H9 (cell line): ENCODE results near the gene CHMP4B. TPM values are rescaled to one million over a fixed set of nuclear protein-coding genes. Genes with fewer than 3 reads are reported as not detected.

Source experiments
- DNase-seq: peaks from one replicate; pipeline ENCODE4 v3.0.0-alpha.2; 2017
- H2AFZ ChIP-seq: one replicate; pipeline ENCODE4 v1.6.1; 2013; ENCODE audit warnings: mild to moderate bottlenecking, low read length, control low read depth, moderate library complexity
- H2AK5ac ChIP-seq: 2 replicates; pipeline ENCODE4 v1.6.1; 2013; ENCODE audit warnings: low read length, control low read depth, mixed read lengths; ENCODE audit not compliant: insufficient read length
- H2BK120ac ChIP-seq: one replicate; pipeline ENCODE4 v1.6.1; 2013; ENCODE audit warnings: low read depth, mild to moderate bottlenecking, low read length, control low read depth, inconsistent platforms; ENCODE audit not compliant: poor library complexity, severe bottlenecking
- H2BK12ac ChIP-seq: 2 replicates; pipeline ENCODE4 v1.6.1; 2013; ENCODE audit warnings: low read length, control low read depth, mixed read lengths, low read depth; ENCODE audit not compliant: insufficient read length
- H2BK15ac ChIP-seq: 2 replicates; pipeline ENCODE4 v1.6.1; 2013; ENCODE audit warnings: low read depth, low read length, control low read depth
- H2BK20ac ChIP-seq: one replicate; pipeline ENCODE4 v1.6.1; 2013; ENCODE audit warnings: low read depth, mild to moderate bottlenecking, low read length, control low read depth, inconsistent platforms; ENCODE audit not compliant: poor library complexity, severe bottlenecking
- H2BK5ac ChIP-seq: 2 replicates; pipeline ENCODE4 v1.6.1; 2013; ENCODE audit warnings: low read length, control low read depth, mixed read lengths; ENCODE audit not compliant: insufficient read length
- H3K14ac ChIP-seq: 2 replicates; pipeline ENCODE4 v1.6.1; 2013; ENCODE audit warnings: low read length, control low read depth; ENCODE audit not compliant: insufficient read depth
- H3K18ac ChIP-seq: 2 replicates; pipeline ENCODE4 v1.6.1; 2013; ENCODE audit warnings: low read depth, mild to moderate bottlenecking, mixed read lengths, low read length, control low read depth; ENCODE audit not compliant: insufficient read length
- H3K23ac ChIP-seq: 2 replicates; pipeline ENCODE4 v1.6.1; 2013; ENCODE audit warnings: low read length, control low read depth, mixed read lengths, low read depth; ENCODE audit not compliant: insufficient read length
- H3K23me2 ChIP-seq: 2 replicates; pipeline ENCODE4 v1.6.1; 2013; ENCODE audit warnings: low read depth, mild to moderate bottlenecking, mixed read lengths, low read length, control low read depth; ENCODE audit not compliant: insufficient read length, poor library complexity, severe bottlenecking
- H3K27ac ChIP-seq: 2 replicates; pipeline ENCODE4 v1.5.1; 2013; ENCODE audit warnings: low read length, control low read depth, mixed read lengths, low read depth; ENCODE audit not compliant: insufficient read length
- H3K27me3 ChIP-seq: 2 replicates; pipeline ENCODE4 v1.6.1; 2013; ENCODE audit warnings: low read length, control low read depth, inconsistent platforms; ENCODE audit not compliant: insufficient read depth
- H3K4ac ChIP-seq: 2 replicates; pipeline ENCODE4 v1.6.1; 2013; ENCODE audit warnings: low read depth, mild to moderate bottlenecking, control low read depth, inconsistent platforms, low read length, moderate library complexity
- H3K4me1 ChIP-seq: 2 replicates; pipeline ENCODE4 v1.6.1; 2013; ENCODE audit warnings: low read length, control low read depth, inconsistent platforms; ENCODE audit not compliant: insufficient read depth
- H3K4me2 ChIP-seq: 2 replicates; pipeline ENCODE4 v1.6.1; 2013; ENCODE audit warnings: low read length, control low read depth, mixed read lengths; ENCODE audit not compliant: insufficient read length, insufficient read depth
- H3K56ac ChIP-seq: 2 replicates; pipeline ENCODE4 v1.6.1; 2013; ENCODE audit warnings: low read depth, mild to moderate bottlenecking, mixed read lengths, low read length, control low read depth; ENCODE audit not compliant: insufficient read length
- H3K79me1 ChIP-seq: 2 replicates; pipeline ENCODE4 v1.6.1; 2013; ENCODE audit warnings: low read depth, mild to moderate bottlenecking, moderate library complexity, low read length, control low read depth, inconsistent platforms; ENCODE audit not compliant: insufficient read depth, poor library complexity, severe bottlenecking
- H3K79me2 ChIP-seq: 2 replicates; pipeline ENCODE4 v1.6.1; 2013; ENCODE audit warnings: low read length, control low read depth, inconsistent platforms; ENCODE audit not compliant: insufficient read depth
- H3K9ac ChIP-seq: 2 replicates; pipeline ENCODE4 v1.6.1; 2013; ENCODE audit warnings: low read length, control low read depth, mixed read lengths; ENCODE audit not compliant: insufficient read length; ENCODE audit errors: extremely low read depth
- H3K9me3 ChIP-seq: one replicate; pipeline ENCODE4 v1.6.1; 2013; ENCODE audit warnings: low read depth, low read length, inconsistent platforms; ENCODE audit not compliant: control insufficient read depth
- H3T11ph ChIP-seq: one replicate; pipeline ENCODE4 v1.6.1; 2013; ENCODE audit warnings: mild to moderate bottlenecking, low read length, control low read depth, inconsistent platforms
- H4K20me1 ChIP-seq: one replicate; pipeline ENCODE4 v1.6.1; 2013; ENCODE audit not compliant: control insufficient read depth, insufficient read length, insufficient read depth
- H4K5ac ChIP-seq: 2 replicates; pipeline ENCODE4 v1.6.1; 2013; ENCODE audit warnings: low read depth, mild to moderate bottlenecking, mixed read lengths, low read length, control low read depth; ENCODE audit not compliant: insufficient read length
- H4K8ac ChIP-seq: replicated peaks from 2 replicates; pipeline ENCODE4 v1.6.1; 2013; ENCODE audit warnings: low read length, control low read depth, mixed read lengths, low read depth; ENCODE audit not compliant: insufficient read length
- H4K91ac ChIP-seq: 2 replicates; pipeline ENCODE4 v1.6.1; 2013; ENCODE audit warnings: low read depth, mild to moderate bottlenecking, moderate library complexity, mixed read lengths, low read length, control low read depth; ENCODE audit not compliant: insufficient read length
- H3K27ac Mint-ChIP-seq, 3 experiments: 2 replicates in 2 of 3; 3 replicates in 1 of 3; pipeline ENCODE4 v1.8.0; 2020 to 2021; ENCODE audit warnings: mixed read lengths in 3 of 3, mild to moderate bottlenecking in 1 of 3, moderate library complexity in 1 of 3
- H3K27me3 Mint-ChIP-seq: 2 replicates; pipeline ENCODE4 v1.8.0; 2021; ENCODE audit warnings: low read depth, mild to moderate bottlenecking, moderate library complexity, mixed read lengths
- H3K36me3 Mint-ChIP-seq, 3 experiments: 2 replicates in 2 of 3; 3 replicates in 1 of 3; pipeline ENCODE4 v1.8.0; 2020 to 2021; ENCODE audit warnings: low read depth in 3 of 3, mixed read lengths in 3 of 3; ENCODE audit not compliant: insufficient read depth in 1 of 3
- H3K4me1 Mint-ChIP-seq, 2 experiments: 2 replicates each; pipeline ENCODE4 v1.8.0; 2020; ENCODE audit warnings: mixed read lengths in 2 of 2
- H3K4me3 Mint-ChIP-seq, 2 experiments: 2 replicates in 1 of 2; 3 replicates in 1 of 2; pipeline ENCODE4 v1.8.0; 2020 to 2021; ENCODE audit warnings: mild to moderate bottlenecking in 2 of 2, mixed read lengths in 2 of 2, moderate library complexity in 1 of 2
- H3K9me3 Mint-ChIP-seq, 2 experiments: 2 replicates in 1 of 2; 3 replicates in 1 of 2; pipeline ENCODE4 v1.8.0; 2020; ENCODE audit warnings: mild to moderate bottlenecking in 2 of 2, mixed read lengths in 2 of 2, moderate library complexity in 1 of 2
- CTCF ChIP-seq: fragments of 200-600 bp; sonication (generic); conservative IDR thresholded peaks from 3 replicates; pipeline ENCODE4 v1.8.0; 2021; ENCODE audit warnings: antibody characterized with exemption, mild to moderate bottlenecking
- WGBS: extraction: QIAGEN DNeasy Blood & Tissue Kit; methylation state at CpG from one replicate; pipeline ENCODE4 v1.1.7; 2013; ENCODE audit warnings: missing lambda C conversion rate, low lambda C conversion rate, mixed read lengths; ENCODE audit not compliant: insufficient read length; ENCODE audit errors: extremely low coverage; 5-methylcytosine and 5-hydroxymethylcytosine counted together
- total RNA-seq: library from RNA; stranded (reverse); gene quantifications from 2 replicates; pipeline ENCODE4 v1.2.1, GENCODE V29; 2021

Gene CHMP4B
- total RNA-seq, 1 experiment from 2014 or later = 94.9 TPM

- Histone ChIP-seq H3K23ac (no peak overlapping the region), H2BK15ac (no peak overlapping the region), H3K18ac (no peak overlapping the region), H3K14ac (no peak overlapping the region), H3K9ac (no peak overlapping the region), H3K4me2 (no peak overlapping the region), H4K5ac (no peak overlapping the region), H4K20me1 (no peaks in the 10 kb centered on the region), H3K4ac (no peak overlapping the region), H2BK12ac (no peak overlapping the region), H3K4me1 (no peaks in the 10 kb centered on the region), H3K23me2 (peaks cover 13% of the 10 kb centered on the region), H3K79me1 (peaks cover 3% of the 10 kb centered on the region), H3K79me2 (peaks cover 9% of the 10 kb centered on the region; the same call in 1 of the 2 replicates), H3K9me3 (no peaks in the 10 kb centered on the region), H2BK20ac (no peak overlapping the region), H4K8ac (no peak overlapping the region), H2BK120ac (no peak overlapping the region), H3T11ph (no peak overlapping the region), H3K27me3 (no peaks in the 10 kb centered on the region), H2BK5ac (no peak overlapping the region), H4K91ac (no peak overlapping the region), H3K27ac (no peak overlapping the region), H2AK5ac (no peak overlapping the region), H2AFZ (no peak overlapping the region), H3K56ac (no peak overlapping the region)
- Mint-ChIP-seq H3K9me3 (no peaks in the 10 kb centered on the region; a peak in 1 of 5 replicates), H3K27ac (no peak overlapping the region), H3K4me1 (peaks cover 17 to 22% of the 10 kb centered on the region in 2 experiments), H3K36me3 (no peaks in the 10 kb centered on the region; a peak in 2 of 7 replicates), H3K27me3 (no peaks in the 10 kb centered on the region), H3K4me3 (no peak overlapping the region)
- no CpG with 5 or more reads among the region's 5 CpGs for WGBS
- DNase-seq = no peak
- no peak for TF ChIP-seq CTCF
These were observed 889 bp upstream of the CHMP4B start for GRCh38 chr20:33810259-33810658.
